ENCODE data around the gene THSD4.

THSD4 gene

GRCh38 chr15:71679793-71680353, 564.6 kb downstream of the THSD4 start:
- no peak for DNase-seq

- no peak for DNase-seq
Measured at GRCh38 chr15:71682001-71682400, 566.7 kb downstream of the THSD4 start.

- no peak for DNase-seq
Measured at GRCh38 chr15:71683411-71684274, 568.4 kb downstream of the THSD4 start.

GRCh38 chr15:71685420-71685993, 570.2 kb downstream of the THSD4 start:
- no peak for DNase-seq

- DNase-seq, result no peak
Measured at GRCh38 chr15:71686221-71687050, 571.2 kb downstream of the THSD4 start.

GRCh38 chr15:71687902-71688508, 572.7 kb downstream of the THSD4 start:
- DNase-seq, result no peak

- no peak for DNase-seq
Measured at GRCh38 chr15:71688509-71689094, 573.3 kb downstream of the THSD4 start.

- DNase-seq, result no peak
Measured at GRCh38 chr15:71691081-71691457, 575.8 kb downstream of the THSD4 start.

GRCh38 chr15:71691458-71692417, 576.5 kb downstream of the THSD4 start:
- DNase-seq, result no peak

GRCh38 chr15:71697236-71697635, 582.0 kb downstream of the THSD4 start:
- no peak for DNase-seq

GRCh38 chr15:71698030-71698429, 582.8 kb downstream of the THSD4 start:
- no peak for DNase-seq

GRCh38 chr15:71698742-71699141, 583.5 kb downstream of the THSD4 start:
- no peak for DNase-seq

- no peak for DNase-seq
Measured at GRCh38 chr15:71699977-71700376, 584.7 kb downstream of the THSD4 start.

GRCh38 chr15:71701808-71702207, 586.5 kb downstream of the THSD4 start:
- DNase-seq, result no peak

- no peak for DNase-seq
Measured at GRCh38 chr15:71702496-71702895, 587.2 kb downstream of the THSD4 start.

- no peak for DNase-seq
Measured at GRCh38 chr15:71705151-71705550, 589.9 kb downstream of the THSD4 start.

- DNase-seq, result no peak
Measured at GRCh38 chr15:71706461-71707229, 591.4 kb downstream of the THSD4 start.

GRCh38 chr15:71707230-71708050, 592.2 kb downstream of the THSD4 start:
- no peak for DNase-seq

GRCh38 chr15:71708051-71708429, 592.8 kb downstream of the THSD4 start:
- no peak for DNase-seq

GRCh38 chr15:71708741-71709140, 593.5 kb downstream of the THSD4 start:
- DNase-seq, result no peak
